SK-N-SH (cell line): Measurements from ENCODE around the gene NANS. TPM values are rescaled to one million over a fixed set of nuclear protein-coding genes. Genes with fewer than 3 reads are reported as not detected.
A peak's percentile ranks its signal among the peaks of the same experiment; 100 is the strongest.

Experiments
- CTCF ChIA-PET: fragments of 300-600, 350-600 bp; formaldehyde crosslinking; extraction: SDS; loops from one replicate; lab custom pipeline; 2021; lab: Yijun Ruan, JAX
- POLR2A ChIA-PET: fragments of 350-600 bp; sonication (Branson Sonifier 250); formaldehyde crosslinking; extraction: SDS; loops from one replicate; lab custom pipeline; 2020; ENCODE audit warnings: antibody characterized with exemption, inconsistent platforms; lab: Yijun Ruan, JAX
- DNase-seq: peaks from one replicate; pipeline ENCODE4 v3.0.0; 2012
- H2AFZ ChIP-seq: fragments of 200-600 bp; sonication (generic); 2 replicates; pipeline ENCODE4 v1.8.1; 2016; ENCODE audit warnings: antibody characterized with exemption, mild to moderate bottlenecking, low read depth
- H3F3A ChIP-seq: fragments of 200-600 bp; sonication (generic); replicated peaks from 2 replicates; pipeline ENCODE3; 2016; ENCODE audit warnings: antibody characterized with exemption, mild to moderate bottlenecking; ENCODE audit not compliant: insufficient read depth
- H3K27ac ChIP-seq, 2 experiments: fragments of 200-500 bp in 1 of 2; fragments of 200-600 bp in 1 of 2; sonication (Bioruptor generic) in 1 of 2; sonication (generic), shearing (Covaris generic) in 1 of 2; 2 replicates each; pipeline versions ENCODE4 v1.5.1 to v1.6.1; 2014 to 2016; ENCODE audit warnings: low read depth in 2 of 2, inconsistent platforms in 1 of 2, low read length in 1 of 2, mild to moderate bottlenecking in 1 of 2, mixed read lengths in 1 of 2
- H3K27me3 ChIP-seq: fragments of 200-600 bp; sonication (generic), shearing (Covaris generic); 2 replicates; pipeline ENCODE4 v1.6.1; 2016; ENCODE audit warnings: mixed run types; ENCODE audit not compliant: insufficient read depth
- H3K36me3 ChIP-seq, 2 experiments: fragments of 200-500 bp in 1 of 2; fragments of 200-600 bp in 1 of 2; sonication (Bioruptor generic) in 1 of 2; sonication (generic) in 1 of 2; replicated peaks in 1 of 2; 2 replicates each; pipeline versions ENCODE3 to v1.5.1; 2014 to 2016; ENCODE audit warnings: low read length in 1 of 2, mild to moderate bottlenecking in 1 of 2; ENCODE audit not compliant: insufficient read depth in 2 of 2, control insufficient read depth in 1 of 2
- H3K4me1 ChIP-seq, 2 experiments: fragments of 200-500 bp in 1 of 2; fragments of 200-600 bp in 1 of 2; sonication (Bioruptor generic) in 1 of 2; sonication (generic), shearing (Covaris generic) in 1 of 2; 2 replicates each; pipeline versions ENCODE4 v1.5.1 to v1.6.1; 2014 to 2016; ENCODE audit warnings: low read depth in 1 of 2, low read length in 1 of 2, mixed run types in 1 of 2; ENCODE audit not compliant: insufficient read depth in 2 of 2, control insufficient read depth in 1 of 2
- H3K4me2 ChIP-seq: fragments of 200-600 bp; sonication (generic), shearing (Covaris generic); 2 replicates; pipeline ENCODE4 v1.6.1; 2017; ENCODE audit warnings: mixed run types
- H3K4me3 ChIP-seq, 2 experiments: fragments of 200-500 bp in 1 of 2; fragments of 200-600 bp in 1 of 2; sonication (Bioruptor generic) in 1 of 2; sonication (generic), shearing (Covaris generic) in 1 of 2; 2 replicates each; pipeline versions ENCODE4 v1.5.1 to v1.8.1; 2014 to 2016; ENCODE audit warnings: low read depth in 2 of 2, inconsistent platforms in 1 of 2, low read length in 1 of 2, mild to moderate bottlenecking in 1 of 2, mixed read lengths in 1 of 2, moderate library complexity in 1 of 2
- H3K79me2 ChIP-seq: fragments of 200-600 bp; sonication (generic); 2 replicates; pipeline ENCODE4 v1.8.1; 2017; ENCODE audit warnings: mild to moderate bottlenecking; ENCODE audit not compliant: insufficient read depth
- H3K9ac ChIP-seq: fragments of 200-600 bp; sonication (generic); 2 replicates; pipeline ENCODE4 v1.6.1; 2017; ENCODE audit warnings: mixed run types
- H3K9me2 ChIP-seq: fragments of 200-600 bp; sonication (generic); 2 replicates; pipeline ENCODE4 v1.6.1; 2017; ENCODE audit warnings: mixed run types
- H3K9me3 ChIP-seq: fragments of 200-600 bp; sonication (generic); 2 replicates; pipeline ENCODE4 v1.6.1; 2017; ENCODE audit warnings: mixed run types, mild to moderate bottlenecking, moderate library complexity
- H4K20me1 ChIP-seq: fragments of 200-600 bp; sonication (generic); 2 replicates; pipeline ENCODE4 v1.6.1; 2017; ENCODE audit warnings: mild to moderate bottlenecking, mixed run types; ENCODE audit not compliant: insufficient read depth
- FOSL2 ChIP-seq: IDR thresholded peaks from 2 replicates; pipeline ENCODE4 v1.4.0; 2012; ENCODE audit warnings: low read depth, mild to moderate bottlenecking, moderate library complexity, borderline replicate concordance
- POLR2AphosphoS5 ChIP-seq: IDR thresholded peaks from 2 replicates; pipeline ENCODE4 v1.6.1; 2012; ENCODE audit warnings: low read depth, low read length
- RAD21 ChIP-seq: IDR thresholded peaks from 2 replicates; pipeline ENCODE4 v1.6.1; 2012; ENCODE audit warnings: mild to moderate bottlenecking, low read length
- SMC3 ChIP-seq: IDR thresholded peaks from 2 replicates; pipeline ENCODE4 v1.6.1; 2012; ENCODE audit warnings: low read depth, low read length, improper control_type of control experiment
- TEAD4 ChIP-seq: IDR thresholded peaks from 2 replicates; pipeline ENCODE4 v1.4.0; 2012; ENCODE audit warnings: mild to moderate bottlenecking, borderline replicate concordance; ENCODE audit not compliant: insufficient read depth
- WGBS: methylation state at CpG from one replicate; pipeline ENCODE4 v1.1.6; 2017; ENCODE audit warnings: low lambda C conversion rate; 5-methylcytosine and 5-hydroxymethylcytosine counted together
- polyA plus RNA-seq, 3 experiments: library from polyadenylated mRNA; depleted of rRNA; stranded (reverse); fragments of >200 nt; gene quantifications; 2 replicates each; pipeline ENCODE4 v1.2.3, GENCODE V29; 2012
- TF ChIP-seq, protein P1 (sequence below): fragments of 150-350 bp; IDR thresholded peaks from 2 replicates; pipeline ENCODE4 v1.6.1; 2016; ENCODE audit warnings: mild to moderate bottlenecking, low read depth, low read length
- TF ChIP-seq, protein P2 (sequence below): fragments of 200-600 bp; sonication (generic); IDR thresholded peaks from 2 replicates; pipeline ENCODE4 v1.6.1; 2017; ENCODE audit warnings: antibody characterized with exemption, mild to moderate bottlenecking, moderate library complexity
- TF ChIP-seq, protein P3 (sequence below): IDR thresholded peaks from 2 replicates; pipeline ENCODE4 v1.6.1; 2012; ENCODE audit warnings: mild to moderate bottlenecking, low read depth, low read length, moderate library complexity

The NANS gene
- polyA plus RNA-seq, 1 of the 3 experiments (the other 2 are of a cell fraction): 61.3 TPM

DNA sequence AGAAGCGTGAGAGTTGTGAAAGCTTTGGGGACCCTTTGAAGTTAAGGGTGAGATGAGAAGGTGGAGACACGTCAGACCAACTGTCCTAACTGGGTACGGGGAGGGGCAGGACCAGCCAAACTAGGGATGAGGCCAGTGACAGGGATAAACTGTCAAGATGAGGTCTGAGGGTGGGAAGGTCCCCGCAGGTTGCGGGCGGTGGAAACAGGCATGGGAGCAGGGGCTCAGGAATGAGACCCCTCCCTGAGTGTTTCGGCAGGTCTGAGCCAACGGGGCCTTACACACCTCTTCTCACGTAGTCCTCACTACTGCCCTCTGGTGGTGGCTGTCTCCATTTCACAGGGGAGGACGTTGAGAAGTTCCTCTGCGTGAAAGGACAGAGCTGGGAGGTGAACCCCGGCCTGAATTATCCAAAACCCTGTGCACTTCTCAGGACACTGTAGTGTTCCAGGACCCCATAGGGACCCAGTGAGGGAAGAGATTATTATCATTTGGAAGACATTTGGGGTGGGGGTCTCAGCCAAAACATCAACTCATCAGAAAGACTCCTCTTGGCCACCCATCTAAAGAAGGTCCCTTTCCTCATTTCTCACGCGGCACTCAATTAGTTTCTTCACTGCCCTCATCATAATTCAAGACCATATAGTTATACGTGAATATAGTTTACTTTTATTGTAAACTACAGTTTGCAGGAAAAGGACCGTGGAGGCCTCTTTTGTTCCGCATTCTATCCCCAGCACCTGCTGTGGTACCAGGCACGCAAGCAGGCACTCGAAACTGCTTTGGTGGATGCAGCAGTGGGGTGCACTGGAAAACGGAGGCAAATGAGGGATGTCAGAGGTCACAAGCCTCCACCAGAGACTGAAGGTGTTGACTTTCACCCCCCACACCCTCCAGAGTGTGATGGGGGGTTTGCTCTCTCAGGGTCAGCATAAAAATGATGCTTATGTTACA lies 21.7 kb upstream of the NANS start:
- Histone ChIP-seq H3K4me2 (no peak overlapping the region), H3K27ac (peak overlapping the region in 1 of 2 experiments; percentile 18; a peak in 1 of 4 replicates), H3K9me3 (no peaks in the 10 kb centered on the region), H3K4me3 (no peak overlapping the region), H4K20me1 (no peaks in the 10 kb centered on the region), H3K36me3 (no peaks in the 10 kb centered on the region), H3F3A (peaks cover 7% of the 10 kb centered on the region), H3K4me1 (peaks cover 0 to 3% of the 10 kb centered on the region in 2 experiments; a peak in 1 of 4 replicates), H3K9me2 (no peaks in the 10 kb centered on the region), H3K9ac (no peak overlapping the region), H3K27me3 (no peaks in the 10 kb centered on the region), H2AFZ (peak overlapping the region; percentile 48; the same call in 1 of the 2 replicates), H3K79me2 (no peaks in the 10 kb centered on the region)
- WGBS: 42% methylated on average over 20 of the region's 20 CpGs
- TF ChIP-seq, protein P1, sequence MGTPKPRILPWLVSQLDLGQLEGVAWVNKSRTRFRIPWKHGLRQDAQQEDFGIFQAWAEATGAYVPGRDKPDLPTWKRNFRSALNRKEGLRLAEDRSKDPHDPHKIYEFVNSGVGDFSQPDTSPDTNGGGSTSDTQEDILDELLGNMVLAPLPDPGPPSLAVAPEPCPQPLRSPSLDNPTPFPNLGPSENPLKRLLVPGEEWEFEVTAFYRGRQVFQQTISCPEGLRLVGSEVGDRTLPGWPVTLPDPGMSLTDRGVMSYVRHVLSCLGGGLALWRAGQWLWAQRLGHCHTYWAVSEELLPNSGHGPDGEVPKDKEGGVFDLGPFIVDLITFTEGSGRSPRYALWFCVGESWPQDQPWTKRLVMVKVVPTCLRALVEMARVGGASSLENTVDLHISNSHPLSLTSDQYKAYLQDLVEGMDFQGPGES: no peak
- TF ChIP-seq SMC3 (peak; percentile 81), RAD21 (peak; percentile 64), POLR2AphosphoS5 (no peak), TEAD4 (no peak), FOSL2 (no peak)
- TF ChIP-seq, protein P2, sequence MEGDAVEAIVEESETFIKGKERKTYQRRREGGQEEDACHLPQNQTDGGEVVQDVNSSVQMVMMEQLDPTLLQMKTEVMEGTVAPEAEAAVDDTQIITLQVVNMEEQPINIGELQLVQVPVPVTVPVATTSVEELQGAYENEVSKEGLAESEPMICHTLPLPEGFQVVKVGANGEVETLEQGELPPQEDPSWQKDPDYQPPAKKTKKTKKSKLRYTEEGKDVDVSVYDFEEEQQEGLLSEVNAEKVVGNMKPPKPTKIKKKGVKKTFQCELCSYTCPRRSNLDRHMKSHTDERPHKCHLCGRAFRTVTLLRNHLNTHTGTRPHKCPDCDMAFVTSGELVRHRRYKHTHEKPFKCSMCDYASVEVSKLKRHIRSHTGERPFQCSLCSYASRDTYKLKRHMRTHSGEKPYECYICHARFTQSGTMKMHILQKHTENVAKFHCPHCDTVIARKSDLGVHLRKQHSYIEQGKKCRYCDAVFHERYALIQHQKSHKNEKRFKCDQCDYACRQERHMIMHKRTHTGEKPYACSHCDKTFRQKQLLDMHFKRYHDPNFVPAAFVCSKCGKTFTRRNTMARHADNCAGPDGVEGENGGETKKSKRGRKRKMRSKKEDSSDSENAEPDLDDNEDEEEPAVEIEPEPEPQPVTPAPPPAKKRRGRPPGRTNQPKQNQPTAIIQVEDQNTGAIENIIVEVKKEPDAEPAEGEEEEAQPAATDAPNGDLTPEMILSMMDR: peak; percentile 83
- TF ChIP-seq, protein P3, sequence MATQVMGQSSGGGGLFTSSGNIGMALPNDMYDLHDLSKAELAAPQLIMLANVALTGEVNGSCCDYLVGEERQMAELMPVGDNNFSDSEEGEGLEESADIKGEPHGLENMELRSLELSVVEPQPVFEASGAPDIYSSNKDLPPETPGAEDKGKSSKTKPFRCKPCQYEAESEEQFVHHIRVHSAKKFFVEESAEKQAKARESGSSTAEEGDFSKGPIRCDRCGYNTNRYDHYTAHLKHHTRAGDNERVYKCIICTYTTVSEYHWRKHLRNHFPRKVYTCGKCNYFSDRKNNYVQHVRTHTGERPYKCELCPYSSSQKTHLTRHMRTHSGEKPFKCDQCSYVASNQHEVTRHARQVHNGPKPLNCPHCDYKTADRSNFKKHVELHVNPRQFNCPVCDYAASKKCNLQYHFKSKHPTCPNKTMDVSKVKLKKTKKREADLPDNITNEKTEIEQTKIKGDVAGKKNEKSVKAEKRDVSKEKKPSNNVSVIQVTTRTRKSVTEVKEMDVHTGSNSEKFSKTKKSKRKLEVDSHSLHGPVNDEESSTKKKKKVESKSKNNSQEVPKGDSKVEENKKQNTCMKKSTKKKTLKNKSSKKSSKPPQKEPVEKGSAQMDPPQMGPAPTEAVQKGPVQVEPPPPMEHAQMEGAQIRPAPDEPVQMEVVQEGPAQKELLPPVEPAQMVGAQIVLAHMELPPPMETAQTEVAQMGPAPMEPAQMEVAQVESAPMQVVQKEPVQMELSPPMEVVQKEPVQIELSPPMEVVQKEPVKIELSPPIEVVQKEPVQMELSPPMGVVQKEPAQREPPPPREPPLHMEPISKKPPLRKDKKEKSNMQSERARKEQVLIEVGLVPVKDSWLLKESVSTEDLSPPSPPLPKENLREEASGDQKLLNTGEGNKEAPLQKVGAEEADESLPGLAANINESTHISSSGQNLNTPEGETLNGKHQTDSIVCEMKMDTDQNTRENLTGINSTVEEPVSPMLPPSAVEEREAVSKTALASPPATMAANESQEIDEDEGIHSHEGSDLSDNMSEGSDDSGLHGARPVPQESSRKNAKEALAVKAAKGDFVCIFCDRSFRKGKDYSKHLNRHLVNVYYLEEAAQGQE: no peak
- peak; percentile 79 for DNase-seq
- ChIA-PET CTCF (interaction anchor here (0.6 to 9.5 kb wide), 43 partner anchors 8 to 566 kb away, joined by 3 to 96 read pairs (median 4); partner anchors contain the start of genes ANP32B, NANS, TRMO and XPA), POLR2A (interaction anchor here (1.0 kb wide), 1 partner anchor 113 kb away, joined by 8 read pairs; the partner anchor contains the start of gene TRMO)
